ENCODE measurements around the gene RALGPS1.

DNA sequence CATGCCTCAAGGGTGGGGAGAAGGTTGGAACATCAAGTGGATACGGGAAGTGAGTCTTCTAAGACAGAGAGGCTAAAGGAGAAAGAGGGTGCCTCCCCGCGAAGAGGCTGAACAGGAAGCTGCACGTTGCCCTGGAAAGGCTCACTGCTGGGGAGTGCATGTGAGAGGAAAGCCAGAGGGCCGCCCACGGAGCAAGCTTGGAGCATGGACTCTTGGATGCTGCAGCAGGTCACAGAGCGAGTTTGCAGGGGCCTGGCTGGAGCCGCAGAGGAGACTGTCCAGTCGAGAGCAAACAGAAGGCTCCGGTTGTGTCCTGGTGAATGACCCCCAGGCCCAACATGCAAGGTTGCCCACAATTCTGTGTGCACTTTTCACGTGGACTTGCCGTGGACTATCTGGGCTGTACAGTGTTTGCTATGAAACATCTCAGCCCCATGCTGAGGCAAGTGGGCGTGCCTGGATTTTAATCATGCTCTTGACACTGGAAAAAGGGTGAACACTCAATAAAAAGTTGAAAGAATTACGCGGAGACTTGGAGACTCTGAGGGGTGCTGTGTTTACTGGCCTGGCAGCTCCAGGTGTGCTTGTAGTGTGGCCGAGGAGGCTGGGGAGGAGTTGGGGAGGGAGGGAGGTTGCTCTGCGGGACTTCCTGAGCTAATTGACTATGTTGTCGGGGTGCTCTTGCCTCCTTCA, 295.5 kb downstream of the RALGPS1 start:
- TF ChIP-seq, protein P1, sequence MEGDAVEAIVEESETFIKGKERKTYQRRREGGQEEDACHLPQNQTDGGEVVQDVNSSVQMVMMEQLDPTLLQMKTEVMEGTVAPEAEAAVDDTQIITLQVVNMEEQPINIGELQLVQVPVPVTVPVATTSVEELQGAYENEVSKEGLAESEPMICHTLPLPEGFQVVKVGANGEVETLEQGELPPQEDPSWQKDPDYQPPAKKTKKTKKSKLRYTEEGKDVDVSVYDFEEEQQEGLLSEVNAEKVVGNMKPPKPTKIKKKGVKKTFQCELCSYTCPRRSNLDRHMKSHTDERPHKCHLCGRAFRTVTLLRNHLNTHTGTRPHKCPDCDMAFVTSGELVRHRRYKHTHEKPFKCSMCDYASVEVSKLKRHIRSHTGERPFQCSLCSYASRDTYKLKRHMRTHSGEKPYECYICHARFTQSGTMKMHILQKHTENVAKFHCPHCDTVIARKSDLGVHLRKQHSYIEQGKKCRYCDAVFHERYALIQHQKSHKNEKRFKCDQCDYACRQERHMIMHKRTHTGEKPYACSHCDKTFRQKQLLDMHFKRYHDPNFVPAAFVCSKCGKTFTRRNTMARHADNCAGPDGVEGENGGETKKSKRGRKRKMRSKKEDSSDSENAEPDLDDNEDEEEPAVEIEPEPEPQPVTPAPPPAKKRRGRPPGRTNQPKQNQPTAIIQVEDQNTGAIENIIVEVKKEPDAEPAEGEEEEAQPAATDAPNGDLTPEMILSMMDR (IDR thresholded peaks at IDR 0.05): no peak
- no peak for TF ChIP-seq POLR2A (IDR thresholded peaks at IDR 0.05)
